DMS153 (cell line): Measurements from ENCODE around the gene ZNF138.
"Not testable (repeated sequence)": the region's sequence is repeated elsewhere in the genome, so short reads cannot be mapped to it uniquely, and the experiment has no call there.

Experiments
- DNase-seq: peaks from one replicate; lab custom pipeline; 2025; lab: John Stamatoyannopoulos, UW

Gene ZNF138

DNA sequence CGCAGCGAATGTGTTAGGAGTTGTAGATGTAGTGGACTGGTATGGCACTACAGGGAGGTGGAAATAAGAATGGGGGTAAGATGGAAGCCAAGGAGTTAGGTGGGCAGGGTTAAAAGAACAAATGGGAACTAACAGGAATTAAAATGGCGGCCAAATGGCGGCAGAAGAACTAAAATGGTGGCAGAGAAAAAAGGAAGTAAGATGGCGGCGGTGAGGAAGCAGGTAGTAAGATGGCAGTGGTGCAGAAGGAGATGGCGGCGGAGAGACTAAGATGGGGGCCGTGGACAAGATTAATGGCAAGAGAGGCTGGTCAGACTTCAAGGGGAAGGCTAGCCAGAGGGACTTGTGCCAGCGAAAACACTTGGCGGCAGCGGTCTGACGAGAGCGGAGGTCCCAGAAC lies 44.5 kb downstream of the ZNF138 start:
- no peak for DNase-seq

DNA sequence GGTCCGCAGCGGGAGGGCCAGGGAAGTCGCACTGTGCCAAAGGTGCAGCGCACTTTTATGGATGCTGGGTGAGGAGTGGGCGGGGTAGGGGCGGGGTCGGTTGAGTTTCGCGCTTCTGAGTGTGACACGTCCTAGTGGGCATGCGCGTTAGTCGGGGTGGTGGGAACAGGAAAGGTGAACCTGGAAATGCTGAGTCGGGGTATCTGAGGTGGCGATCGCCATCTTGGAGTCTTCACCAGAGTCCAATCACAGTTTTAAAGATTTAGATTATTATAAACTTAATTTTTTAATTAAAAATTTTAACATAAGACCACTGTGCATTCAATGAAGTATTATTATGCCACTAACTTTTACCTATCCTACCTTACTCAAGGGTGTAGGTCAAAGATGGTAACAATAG lies 45.7 kb downstream of the ZNF138 start:
- no peak for DNase-seq

DNA sequence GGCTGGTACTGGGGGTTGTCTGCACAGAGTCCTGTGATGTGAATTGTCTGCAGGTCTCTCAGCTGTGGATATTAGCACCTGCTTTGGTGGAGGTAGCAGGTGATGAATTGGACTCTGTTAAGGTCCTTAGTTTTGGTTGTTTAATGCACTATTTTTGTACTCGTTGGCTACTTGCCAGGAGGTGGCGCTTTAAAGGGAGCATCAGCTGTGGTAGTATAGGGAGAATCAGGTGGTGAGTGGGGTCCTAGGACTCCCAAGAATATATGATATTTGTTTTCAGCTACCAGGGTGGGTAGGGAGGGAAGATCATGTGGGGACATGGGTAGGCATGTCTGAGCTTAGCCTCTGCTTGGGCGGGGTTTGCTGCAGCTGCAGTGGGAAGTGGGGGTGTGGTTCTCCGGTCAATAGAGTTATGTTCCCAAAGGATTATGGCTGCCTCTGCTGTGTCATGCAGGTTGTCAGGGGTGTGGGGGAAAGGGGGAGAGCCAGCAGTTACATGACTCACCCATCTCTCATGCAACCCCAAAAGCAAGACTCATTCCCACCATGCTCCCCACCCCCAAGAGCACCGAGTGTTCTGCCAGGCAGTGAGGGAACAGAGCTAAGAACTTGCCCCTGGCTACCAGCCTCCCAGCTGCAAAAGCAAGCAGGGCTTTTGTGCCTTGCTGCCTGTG lies 55.2 kb downstream of the ZNF138 start:
- DNase-seq, result peak; percentile 1

DNA sequence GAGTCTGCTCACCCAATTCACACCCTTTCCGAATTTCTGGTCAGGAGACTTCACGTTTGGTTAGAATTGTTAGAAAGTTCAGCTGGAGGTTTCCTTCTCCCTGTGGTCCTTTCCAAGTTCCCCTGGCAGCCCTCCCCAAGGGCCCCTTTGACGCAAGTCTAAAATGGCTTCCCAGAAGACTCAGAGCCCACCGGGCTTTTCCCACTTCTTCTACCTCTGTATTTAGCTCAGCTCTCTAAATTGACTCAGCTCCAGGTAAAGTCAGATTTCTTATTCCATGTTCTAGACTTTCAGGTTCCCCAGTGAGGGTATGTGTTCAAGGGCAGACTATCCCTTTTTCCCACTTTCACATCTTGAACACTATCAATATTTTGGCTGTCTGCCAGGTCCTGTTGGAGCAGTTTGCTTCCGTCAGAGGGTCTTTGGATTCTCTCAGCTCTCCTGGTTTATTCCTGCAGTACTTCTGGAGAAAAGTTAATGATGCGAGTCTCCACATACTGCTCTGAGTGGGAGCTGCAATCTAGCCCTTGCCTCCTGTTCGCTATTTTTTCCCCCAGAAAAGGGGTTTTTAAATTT lies 55.8 kb downstream of the ZNF138 start:
- no peak for DNase-seq

DNA sequence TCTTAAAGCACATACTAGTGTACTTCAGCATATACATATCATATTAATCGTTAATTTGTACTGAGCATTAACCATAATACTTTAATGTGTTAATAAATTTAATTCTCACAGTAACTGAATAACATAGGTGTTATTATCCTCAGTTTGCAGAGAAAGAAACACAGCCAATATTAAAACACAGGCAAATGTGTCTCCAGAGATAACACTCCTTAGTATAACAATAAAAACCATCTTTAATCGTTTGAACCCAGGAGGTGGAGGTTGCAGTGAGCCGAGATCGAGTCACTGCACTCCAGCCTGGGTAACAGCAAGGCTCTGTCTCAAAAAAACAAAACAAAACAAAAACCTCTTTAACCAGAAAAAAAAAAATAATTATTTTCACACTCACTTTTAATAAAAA lies 59.5 kb downstream of the ZNF138 start:
- no peak for DNase-seq

DNA sequence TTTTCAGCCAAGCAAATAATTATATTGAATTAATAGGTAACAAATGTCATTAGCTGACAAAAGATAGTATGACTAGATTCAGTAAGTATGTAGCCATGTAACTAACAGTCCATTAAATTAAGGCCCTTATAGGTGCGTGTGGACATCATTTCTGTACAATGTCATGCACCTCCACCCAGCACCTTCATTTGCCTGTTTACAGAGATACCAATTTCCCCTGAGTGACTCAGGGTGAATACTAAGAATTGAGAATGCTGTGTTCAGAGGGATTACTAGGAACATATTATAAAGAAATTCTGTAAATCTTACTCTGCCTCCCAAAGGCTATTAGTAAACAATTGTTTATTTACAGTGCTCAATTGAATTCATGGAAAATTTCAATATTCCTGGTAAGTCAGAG lies 60.7 kb downstream of the ZNF138 start:
- DNase-seq, result no peak

DNA sequence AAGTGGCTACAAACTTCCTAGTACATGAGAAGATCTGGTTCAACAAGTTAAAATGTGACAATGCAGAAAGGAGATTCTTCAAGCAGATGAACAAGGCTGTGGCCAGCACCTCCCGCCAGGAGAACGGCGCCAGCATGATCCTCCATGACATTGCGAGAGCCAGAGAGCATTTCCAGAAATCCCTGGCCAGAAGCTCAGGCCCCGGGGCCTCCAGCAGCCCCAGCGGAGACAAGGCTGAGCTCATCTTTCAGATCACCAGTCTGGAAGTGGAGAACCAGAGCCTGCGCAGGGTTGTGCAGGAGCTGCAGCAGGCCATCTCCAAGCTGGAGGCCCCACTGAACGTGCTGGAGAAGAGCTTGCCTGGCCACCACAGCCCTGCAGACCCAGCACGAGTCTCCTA lies 68.8 kb downstream of the ZNF138 start:
- no peak for DNase-seq

DNA sequence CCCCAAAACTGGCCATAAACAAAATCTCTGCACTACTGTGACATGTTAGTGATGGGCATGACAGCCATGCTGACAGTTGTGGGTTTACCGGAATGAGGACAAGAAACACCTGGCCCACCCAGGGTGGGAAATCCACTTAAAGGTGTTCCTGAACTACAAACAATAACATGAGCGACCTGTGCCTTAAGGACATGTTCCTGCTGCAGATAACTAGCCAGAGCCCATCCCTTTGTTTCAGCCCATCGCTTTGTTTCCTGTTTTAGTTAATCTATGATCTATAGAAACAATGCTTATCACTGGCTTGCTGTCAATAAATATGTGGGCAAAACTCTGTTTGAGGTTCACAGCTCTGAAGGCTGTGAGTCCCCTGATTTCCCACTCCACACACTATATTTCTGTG lies 69.3 kb downstream of the ZNF138 start:
- DNase-seq, result not testable (repeated sequence)

DNA sequence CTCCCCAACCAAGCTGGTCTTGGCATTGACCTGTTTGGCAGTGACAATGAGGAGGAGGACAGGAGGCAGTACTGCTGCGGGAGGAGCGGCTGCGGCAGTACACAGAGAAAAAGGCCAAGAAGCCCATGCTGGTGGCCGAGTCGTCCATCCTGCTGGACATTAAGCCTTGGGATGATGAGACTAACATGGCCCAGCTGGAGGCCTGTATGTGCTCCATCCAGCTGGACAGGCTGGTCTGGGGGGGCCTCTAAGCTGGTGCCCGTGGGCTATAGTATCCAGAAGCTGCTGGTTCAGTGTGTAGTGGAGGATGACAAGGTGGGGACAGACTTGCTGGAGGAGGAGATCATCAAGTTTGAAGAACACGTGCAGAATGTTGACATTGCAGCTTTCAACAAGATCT lies 69.7 kb downstream of the ZNF138 start:
- DNase-seq, result no peak

DNA sequence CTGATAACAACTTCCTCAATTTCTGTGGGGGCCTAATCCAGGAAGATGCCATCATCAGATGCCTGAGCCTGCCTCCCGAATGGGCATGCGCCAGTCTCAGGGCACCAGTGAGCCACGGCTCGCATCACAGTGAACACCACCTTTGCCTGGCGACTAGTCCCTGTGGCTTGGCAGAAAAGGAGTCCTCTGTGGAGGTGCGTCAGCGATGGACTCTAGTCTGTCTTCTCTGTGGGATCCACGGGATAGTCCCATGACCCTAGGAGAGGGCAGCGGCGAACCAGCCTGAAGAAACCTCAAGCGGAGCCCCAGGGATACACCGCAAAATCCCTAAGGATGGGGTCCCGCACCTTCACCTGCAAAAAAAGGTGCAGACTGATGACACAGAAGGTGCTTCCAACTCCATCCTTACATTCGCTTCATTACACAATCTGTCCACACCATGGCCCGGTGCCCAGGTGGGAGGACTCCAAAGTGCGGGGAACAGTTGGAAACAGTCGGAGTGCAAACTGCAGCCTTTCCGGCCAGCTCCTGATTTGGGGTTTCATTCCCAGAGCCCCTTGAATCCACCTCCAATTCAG lies 73.7 kb downstream of the ZNF138 start:
- DNase-seq, result no peak

DNA sequence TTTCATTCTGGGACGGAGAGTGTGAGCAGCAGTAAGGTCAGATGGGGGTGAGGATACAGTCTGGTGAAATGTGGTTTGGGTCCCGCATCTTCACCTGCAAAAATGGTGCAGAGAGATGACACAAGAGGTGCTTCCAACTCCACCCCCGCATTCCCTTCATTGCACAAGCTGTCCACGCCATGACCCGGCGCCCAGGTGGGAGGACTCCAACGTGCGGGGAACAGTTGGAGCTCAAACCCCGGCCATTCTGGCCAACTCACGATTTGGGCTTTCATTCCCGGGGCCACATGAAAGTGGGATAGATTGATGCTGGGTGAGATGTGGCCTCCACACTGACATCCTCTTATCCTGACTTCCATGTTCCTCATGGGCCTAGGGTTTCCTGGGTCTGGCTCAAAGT lies 74.3 kb downstream of the ZNF138 start:
- DNase-seq, result no peak

DNA sequence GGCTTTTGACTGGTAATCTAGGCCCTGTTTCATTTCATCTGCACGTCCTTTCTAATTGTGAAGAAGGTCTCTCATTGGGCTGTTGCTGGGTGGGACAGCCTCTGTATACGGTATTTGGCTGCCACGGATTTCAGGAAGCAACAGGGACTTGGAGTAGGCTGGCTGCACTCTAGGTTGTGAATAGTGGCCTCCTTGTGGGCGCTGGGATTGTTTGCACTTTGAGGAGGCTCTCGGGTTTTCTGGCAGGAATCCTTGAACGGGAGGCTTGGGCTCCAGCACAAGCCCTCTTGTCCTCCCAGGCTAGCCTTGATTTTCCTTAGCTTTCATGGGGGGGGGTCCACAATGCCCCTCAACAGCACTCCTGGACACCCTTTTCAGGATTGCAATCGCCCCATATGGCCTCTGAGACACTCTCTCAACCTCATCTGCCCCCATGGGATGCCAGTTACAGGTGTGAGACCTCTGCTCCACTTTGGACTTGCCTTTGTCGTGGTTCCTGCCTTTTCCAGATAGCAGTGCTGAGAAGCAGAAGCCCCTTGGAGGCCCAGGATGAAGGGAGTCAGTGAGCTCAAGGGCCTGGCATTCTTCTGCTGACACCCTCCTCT lies 75.0 kb downstream of the ZNF138 start:
- no peak for DNase-seq

DNA sequence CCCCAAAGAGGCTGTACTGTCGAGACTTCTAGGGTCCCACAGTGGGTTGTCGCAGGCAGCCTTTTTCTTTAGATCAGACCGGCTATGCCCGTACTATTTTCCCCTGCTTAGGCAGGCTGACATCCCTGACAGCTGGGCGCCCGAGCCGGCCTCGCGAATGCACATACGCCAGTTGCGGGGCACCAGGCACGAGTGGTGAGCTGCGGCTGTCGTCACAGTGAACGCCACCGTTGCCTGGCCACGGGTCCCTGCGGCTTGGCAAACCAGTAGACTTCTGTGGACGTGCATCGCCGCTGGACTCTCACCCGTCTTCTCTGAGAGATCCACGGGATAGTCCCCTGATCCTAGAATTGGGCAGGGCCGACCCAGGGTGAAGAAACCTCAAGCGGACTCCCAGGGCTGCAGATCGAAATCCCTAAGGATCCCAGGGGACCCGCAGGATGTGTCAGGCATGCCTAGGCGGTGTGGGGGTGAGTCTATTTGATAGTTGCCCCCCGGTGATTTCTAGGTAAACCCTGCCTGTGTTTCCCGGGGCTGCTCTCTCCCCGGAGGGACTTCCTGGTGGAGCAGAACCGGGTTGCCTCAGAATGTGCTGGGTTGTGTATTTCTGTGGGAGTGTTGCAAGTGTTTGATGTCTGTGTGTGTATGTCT lies 75.8 kb downstream of the ZNF138 start:
- DNase-seq, result no peak

DNA sequence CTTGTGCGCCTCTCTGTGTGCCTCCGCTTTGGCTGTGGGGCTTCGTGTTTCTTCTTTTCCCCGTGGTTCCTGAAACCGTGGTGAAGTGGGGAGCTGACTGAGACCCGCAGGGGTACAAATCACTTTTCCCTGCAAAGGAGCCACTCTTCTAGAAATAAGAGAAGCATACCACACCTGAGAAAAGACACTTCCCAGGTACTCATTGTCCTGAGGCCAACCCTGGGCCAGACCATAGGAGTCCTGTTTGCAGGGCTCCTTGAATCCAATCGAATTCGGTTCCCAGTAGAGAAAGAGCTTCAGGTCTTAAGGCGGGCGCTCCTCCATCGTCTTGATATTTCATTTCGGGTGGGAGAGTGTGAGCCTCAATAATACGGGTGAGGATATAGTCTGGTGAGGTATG lies 76.4 kb downstream of the ZNF138 start:
- no peak for DNase-seq

DNA sequence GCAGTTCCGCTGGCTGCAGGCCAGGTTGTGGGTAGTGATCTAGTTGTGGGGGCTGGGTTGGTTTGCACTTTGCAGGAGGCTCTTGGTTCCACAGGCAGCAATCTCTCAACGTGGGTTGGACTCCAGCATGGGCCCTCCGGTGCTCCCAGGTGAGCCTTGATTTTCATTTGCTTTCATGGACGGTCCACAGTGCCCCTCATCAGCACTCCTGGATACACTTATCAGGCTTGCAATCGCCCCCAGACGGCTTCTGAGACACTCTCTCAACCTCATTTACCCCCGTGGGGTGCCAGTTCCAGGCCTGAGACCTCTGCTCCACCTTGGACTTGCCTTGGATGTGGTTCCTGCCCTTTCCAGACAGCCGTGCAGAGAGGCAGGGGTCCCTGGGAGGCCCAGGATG lies 77.5 kb downstream of the ZNF138 start:
- no peak for DNase-seq

DNA sequence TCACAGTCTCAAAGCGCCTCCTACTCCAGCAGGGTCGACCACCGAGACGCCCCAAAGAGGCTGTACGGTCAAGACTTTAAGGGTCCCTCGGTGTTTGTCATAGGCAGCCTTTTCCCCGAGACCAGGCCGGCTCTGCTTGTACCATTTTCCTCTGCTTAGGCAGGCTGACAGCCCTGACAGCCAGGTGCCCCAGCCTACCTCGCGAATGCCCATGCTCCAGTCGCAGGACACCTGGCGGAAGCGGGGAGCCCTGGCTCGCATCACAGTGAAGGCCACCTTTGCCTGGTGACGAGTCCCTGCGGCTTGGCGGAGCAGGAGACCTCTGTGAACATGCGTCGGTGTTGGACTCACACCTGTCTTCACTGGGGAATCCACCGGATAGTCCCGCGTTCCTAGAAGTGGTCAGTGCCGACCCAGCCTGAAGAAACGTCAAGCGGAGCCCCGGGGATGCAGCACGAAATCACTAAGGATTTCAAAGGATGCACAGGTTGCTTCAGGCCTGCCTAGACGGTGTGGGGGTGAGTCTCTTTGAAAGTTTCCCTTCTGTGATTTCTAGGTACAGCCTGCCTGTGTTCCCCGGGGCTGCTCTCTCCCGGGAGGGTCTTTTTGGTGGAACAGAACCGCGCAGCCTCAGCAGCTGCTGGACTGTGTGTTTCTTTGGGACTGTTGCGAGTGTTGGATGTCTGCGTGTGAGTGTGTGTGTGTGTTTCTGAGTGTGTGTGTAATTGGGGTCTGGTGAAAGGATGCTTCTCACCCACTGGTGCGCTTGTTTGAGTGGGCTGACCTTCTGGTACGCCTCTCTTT lies 78.3 kb downstream of the ZNF138 start:
- DNase-seq, result no peak

DNA sequence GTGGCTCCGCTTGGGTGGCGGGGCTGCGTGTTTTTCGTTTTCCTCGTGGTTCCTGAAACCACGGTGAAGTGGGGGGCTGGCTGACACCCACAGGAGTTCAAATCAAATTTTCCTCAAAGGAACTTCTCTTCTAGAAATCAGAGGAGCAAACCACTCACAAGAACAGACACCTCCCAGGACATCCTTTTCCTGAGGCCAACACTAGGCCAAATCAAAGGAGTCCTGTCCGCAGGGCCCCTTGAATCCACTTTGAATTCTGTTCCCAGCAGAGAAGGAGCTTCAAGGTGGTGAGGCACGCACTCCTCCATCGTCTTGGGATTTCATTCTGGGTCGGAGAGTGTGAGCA lies 78.9 kb downstream of the ZNF138 start:
- DNase-seq, result no peak

DNA sequence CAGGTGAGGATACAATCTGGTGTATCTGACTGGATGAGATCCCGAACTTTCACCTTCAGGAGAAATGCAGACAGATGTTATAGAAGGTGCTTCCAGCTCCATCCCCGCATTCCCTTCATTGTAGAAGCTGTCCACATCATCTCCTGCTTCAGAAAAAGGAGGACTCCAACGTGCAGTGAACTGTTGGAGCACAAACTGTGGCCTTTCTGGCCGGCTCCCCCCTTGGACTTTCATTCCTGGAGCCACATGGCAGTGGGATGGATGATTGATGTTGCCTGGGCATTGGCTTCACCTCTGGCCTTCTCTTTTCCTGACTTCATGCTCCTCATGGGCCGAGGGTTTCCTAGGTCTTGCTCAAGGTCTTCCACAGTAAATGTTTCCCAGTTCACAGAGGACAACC lies 79.3 kb downstream of the ZNF138 start:
- DNase-seq, result no peak

DNA sequence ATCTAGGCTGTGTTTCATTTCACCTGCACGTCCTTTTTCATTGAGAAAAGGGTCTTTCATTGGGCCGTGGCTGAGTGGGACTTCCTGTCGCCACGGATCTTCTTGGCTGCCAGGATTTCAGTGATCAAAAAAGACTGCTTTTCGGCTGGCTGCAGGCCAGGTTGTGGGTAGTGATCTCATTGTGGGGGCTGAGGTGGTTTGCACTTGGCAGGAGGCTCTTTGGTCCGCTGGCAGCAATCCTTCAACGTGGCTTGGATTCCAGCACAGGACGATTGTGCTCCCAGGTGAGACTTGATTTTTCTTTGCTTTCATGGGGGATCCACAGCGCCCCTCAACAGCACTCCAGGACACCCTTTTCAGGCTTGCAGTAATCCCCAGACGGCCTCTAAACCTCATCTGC lies 79.9 kb downstream of the ZNF138 start:
- no peak for DNase-seq

DNA sequence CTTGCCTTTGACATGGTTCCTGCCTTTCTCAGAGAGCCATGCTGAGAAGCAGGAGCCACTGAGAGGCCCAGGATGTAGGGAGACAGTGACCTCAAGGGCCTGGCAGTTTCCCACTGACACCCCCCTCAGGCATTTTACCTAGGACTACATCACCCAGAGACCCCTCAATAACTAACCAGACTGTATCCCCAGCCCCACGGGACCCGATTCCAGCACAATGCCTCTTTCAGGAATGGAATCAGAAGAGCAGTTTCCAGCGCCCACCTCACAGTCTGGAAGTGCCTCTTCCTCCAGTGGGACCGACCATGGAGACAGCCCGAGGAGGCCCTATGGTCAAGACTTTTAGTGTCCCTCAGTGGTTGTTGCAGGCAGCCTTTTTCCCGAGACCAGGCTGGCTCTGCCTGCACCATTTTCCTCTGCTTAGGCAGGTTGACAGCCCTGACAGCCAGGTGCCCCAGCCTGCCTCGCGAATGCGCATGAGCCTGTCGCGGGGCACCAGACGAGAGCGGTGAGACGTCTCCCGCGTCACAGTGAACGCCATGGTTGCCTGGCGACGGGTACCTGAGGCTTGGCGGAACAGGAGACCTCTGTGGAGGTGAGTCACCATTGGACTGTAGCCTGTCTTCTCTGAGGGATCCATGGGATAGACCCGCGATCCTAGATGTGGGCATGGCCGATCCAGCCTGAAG lies 80.5 kb downstream of the ZNF138 start:
- DNase-seq, result no peak

DNA sequence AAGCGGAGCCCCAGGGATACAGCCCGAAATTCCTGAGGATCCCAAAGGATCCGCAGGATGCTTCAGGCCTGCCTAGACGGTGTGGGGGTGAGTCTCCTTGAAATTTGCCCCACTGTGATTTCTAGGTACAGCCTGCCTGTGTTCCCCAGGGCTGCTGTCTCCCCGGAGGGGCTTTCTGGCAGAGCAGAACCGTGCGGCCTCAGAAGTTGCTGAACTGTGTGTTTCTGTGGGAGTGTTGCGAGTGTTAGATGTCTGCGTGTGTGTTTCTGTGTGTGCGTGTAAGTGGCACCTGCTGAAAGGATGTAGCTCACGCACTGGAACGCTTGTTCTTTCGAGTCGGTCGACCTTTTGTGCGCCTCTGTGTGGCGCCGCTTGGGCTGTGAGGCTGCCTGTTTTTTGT lies 81.0 kb downstream of the ZNF138 start:
- no peak for DNase-seq
